A549 treated with RU486 at 1 μM for 4 hours (cell line): ENCODE data around the gene LAMTOR1. TPM values are rescaled to one million over a fixed set of nuclear protein-coding genes. Genes with fewer than 3 reads are reported as not detected.

Source experiments
- total RNA-seq: library from RNA; stranded (reverse); fragments of 200-300 nt; extraction: Qiagen RNA extraction; gene quantifications from 5 replicates; pipeline ENCODE4 v1.2.3, GENCODE V29; 2022; ENCODE audit warnings: low read depth

Gene LAMTOR1
- total RNA-seq, result 119 to 171 TPM (median 141 TPM) in 5 replicates

GRCh38 chr11:72102946-72103753 is at the start of gene LAMTOR1:
TSS of gene LAMTOR1 (minus strand) at chr11:72103297. CDS start at chr11:72103224, 73 bp downstream.

GRCh38 chr11:72135473-72135872 is 32.4 kb upstream of the LAMTOR1 start, which contains the start of gene FOLR3:
TSS of gene FOLR3 (plus strand) at chr11:72135725. CDS start at chr11:72135953, 228 bp downstream.

GRCh38 chr11:72112143-72112977 is 9.3 kb upstream of the LAMTOR1 start, which contains the start of gene ANAPC15:
TSS of gene ANAPC15 (minus strand) at chr11:72112695. CDS start at chr11:72111276, 1,419 bp downstream.

GRCh38 chr11:72105888-72106287 is 2.8 kb upstream of the LAMTOR1 start, which contains the start of gene TOMT:
TSS of gene TOMT (plus strand) at chr11:72105924. CDS start at chr11:72105952, 28 bp downstream.

GRCh38 chr11:72080326-72081183 is 22.5 kb downstream of the LAMTOR1 start, which contains the start of the genes LRRC51 and NUMA1:
TSS of gene LRRC51 (plus strand) at chr11:72080850. CDS start at chr11:72089084, 8,234 bp downstream.
TSS of gene NUMA1 (minus strand) at chr11:72080542. CDS start at chr11:72035943, 44,599 bp downstream.

Other genes with a start within 250 kb of the LAMTOR1 start
- not detected in 5 replicates for gene DEFB131B, start 224.8 kb downstream of the LAMTOR1 start, total RNA-seq
- 2.5 to 4.1 TPM (median 3.6 TPM) in 5 replicates for gene XNDC1N, start 174.7 kb downstream of the LAMTOR1 start, total RNA-seq
- 52.5 to 58.0 TPM (median 55.1 TPM) in 5 replicates for gene RNF121, start 174.3 kb downstream of the LAMTOR1 start, total RNA-seq
- 3.6 to 4.9 TPM (median 4.2 TPM) in 5 replicates for gene IL18BP, start 104.4 kb downstream of the LAMTOR1 start, total RNA-seq
- 56.8 to 73.1 TPM (median 68.2 TPM) in 5 replicates for gene NUMA1, start 22.8 kb downstream of the LAMTOR1 start, total RNA-seq
- 7.0 to 14.6 TPM (median 7.8 TPM) in 5 replicates for gene LRRC51, start 22.4 kb downstream of the LAMTOR1 start, total RNA-seq
- gene TOMT, start 2.6 kb upstream of the LAMTOR1 start, total RNA-seq, result not detected in 5 replicates
- gene ANAPC15, start 9.4 kb upstream of the LAMTOR1 start, total RNA-seq, result 77.9 to 99.4 TPM (median 91.3 TPM) in 5 replicates
- gene FOLR3, start 32.4 kb upstream of the LAMTOR1 start, total RNA-seq, result 0.17 to 0.70 TPM (median 0.22 TPM) in 3 of 5 replicates, not detected in the others
- gene FOLR1, start 88.8 kb upstream of the LAMTOR1 start, total RNA-seq, result not detected in 5 replicates
- not detected in 5 replicates for gene FOLR2, start 113.5 kb upstream of the LAMTOR1 start, total RNA-seq
- gene INPPL1, start 121.5 kb upstream of the LAMTOR1 start, total RNA-seq, result 57.2 to 83.7 TPM (median 69.6 TPM) in 5 replicates
- gene PHOX2A, start 140.9 kb upstream of the LAMTOR1 start, total RNA-seq, result not detected in 5 replicates